Measurements from ENCODE around the gene SSC5D. TPM values are rescaled to one million over a fixed set of nuclear protein-coding genes. Genes with fewer than 3 reads are reported as not detected.

Gene SSC5D
- total and polyA plus RNA-seq, 9 of the 15 experiments (the other 6 are each of a cell fraction or from before 2014, with no cell fraction given): 0.04 to 0.71 (median 0.14) TPM; not detected in 2

DNA sequence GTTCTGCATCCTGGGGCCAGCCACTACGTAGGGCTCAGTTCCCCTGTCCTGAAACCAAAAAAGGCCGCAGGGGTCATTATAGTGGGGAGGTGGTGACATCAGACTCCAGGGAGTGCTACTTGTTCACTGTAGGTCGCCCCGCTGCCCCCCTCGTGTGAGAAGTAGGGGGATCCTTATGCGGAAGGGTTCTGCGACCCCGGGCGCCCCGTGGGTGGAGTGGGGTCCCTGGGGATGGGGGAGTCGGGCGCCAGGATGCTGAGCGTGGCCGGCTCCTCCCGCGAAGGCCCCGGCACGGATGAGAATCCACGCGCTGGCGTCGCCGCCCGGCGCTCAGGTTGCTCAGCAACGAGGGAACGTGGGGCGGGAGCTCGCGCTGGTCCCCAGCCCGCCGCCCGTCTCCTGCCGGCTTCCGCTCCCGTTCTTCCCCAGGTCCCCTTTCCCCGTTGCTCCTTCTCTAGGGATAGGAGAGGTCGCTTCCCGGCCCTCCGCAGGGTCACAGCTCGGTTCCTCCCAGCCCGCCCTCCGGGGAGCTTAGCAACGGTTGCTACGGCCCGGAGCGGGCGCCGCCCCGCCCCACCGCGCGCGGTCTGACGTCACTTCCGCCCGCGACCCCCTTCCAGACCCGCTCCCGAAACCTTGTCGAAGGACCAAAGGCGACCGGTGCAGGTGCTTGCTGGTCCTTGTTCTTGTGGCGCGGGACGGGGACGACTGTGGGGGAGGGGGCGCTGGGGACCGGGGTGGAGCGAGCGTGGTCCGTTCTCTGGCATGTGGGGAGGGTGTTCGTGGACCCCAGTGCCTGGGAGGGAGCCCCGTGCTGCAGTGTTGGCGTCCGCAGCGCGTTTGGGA lies 3.4 kb upstream of the SSC5D start, which contains the start of gene NAT14 (continued):
- TF ChIP-seq POLR2B (IDR thresholded peaks at IDR 0.05; ENCODE audit: low read depth, partially characterized antibody) (peak; percentile 50), MYNN (IDR thresholded peaks at IDR 0.05) (peak; percentile 80), MYNN (CRISPR knock-in tag; IDR thresholded peaks at IDR 0.05) (0 out of 2 replicates have a peak, but pooled peaks have one; percentile 73), TBP (optimal IDR thresholded peaks at IDR 0.05; ENCODE audit: low read depth, low read length) (peak; percentile 21), CXXC5 (CRISPR knock-in tag; IDR thresholded peaks at IDR 0.05) (peak; percentile 73), ZNF445 (CRISPR knock-in tag; IDR thresholded peaks at IDR 0.05; ENCODE audit: low read depth) (no peak), FIP1L1 (IDR thresholded peaks at IDR 0.05; ENCODE audit: low read depth, low read length, poor library complexity, severe bottlenecking) (peak; percentile 64), YBX1 (IDR thresholded peaks at IDR 0.05) (no peak), MAZ (CRISPR knock-in tag; conservative IDR thresholded peaks at IDR 0.05 in 1 of 2, IDR thresholded peaks at IDR 0.05 in 1 of 2) (peak; percentile 81 to 83), ZNF75A (CRISPR knock-in tag; IDR thresholded peaks at IDR 0.05) (no peak), CTBP1 (IDR thresholded peaks at IDR 0.05; ENCODE audit: borderline replicate concordance) (0 out of 2 replicates have a peak, but pooled peaks have one; percentile 7), ETS2 (tag; IDR thresholded peaks at IDR 0.05; ENCODE audit: borderline replicate concordance, poor library complexity, severe bottlenecking) (no peak)
- TF ChIP-seq, protein P1, sequence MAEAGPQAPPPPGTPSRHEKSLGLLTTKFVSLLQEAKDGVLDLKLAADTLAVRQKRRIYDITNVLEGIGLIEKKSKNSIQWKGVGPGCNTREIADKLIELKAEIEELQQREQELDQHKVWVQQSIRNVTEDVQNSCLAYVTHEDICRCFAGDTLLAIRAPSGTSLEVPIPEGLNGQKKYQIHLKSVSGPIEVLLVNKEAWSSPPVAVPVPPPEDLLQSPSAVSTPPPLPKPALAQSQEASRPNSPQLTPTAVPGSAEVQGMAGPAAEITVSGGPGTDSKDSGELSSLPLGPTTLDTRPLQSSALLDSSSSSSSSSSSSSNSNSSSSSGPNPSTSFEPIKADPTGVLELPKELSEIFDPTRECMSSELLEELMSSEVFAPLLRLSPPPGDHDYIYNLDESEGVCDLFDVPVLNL (CRISPR knock-in tag; IDR thresholded peaks at IDR 0.05; ENCODE audit: low read depth): peak; percentile 54; the same call in 1 of the 2 replicates
- TF ChIP-seq, protein P2, sequence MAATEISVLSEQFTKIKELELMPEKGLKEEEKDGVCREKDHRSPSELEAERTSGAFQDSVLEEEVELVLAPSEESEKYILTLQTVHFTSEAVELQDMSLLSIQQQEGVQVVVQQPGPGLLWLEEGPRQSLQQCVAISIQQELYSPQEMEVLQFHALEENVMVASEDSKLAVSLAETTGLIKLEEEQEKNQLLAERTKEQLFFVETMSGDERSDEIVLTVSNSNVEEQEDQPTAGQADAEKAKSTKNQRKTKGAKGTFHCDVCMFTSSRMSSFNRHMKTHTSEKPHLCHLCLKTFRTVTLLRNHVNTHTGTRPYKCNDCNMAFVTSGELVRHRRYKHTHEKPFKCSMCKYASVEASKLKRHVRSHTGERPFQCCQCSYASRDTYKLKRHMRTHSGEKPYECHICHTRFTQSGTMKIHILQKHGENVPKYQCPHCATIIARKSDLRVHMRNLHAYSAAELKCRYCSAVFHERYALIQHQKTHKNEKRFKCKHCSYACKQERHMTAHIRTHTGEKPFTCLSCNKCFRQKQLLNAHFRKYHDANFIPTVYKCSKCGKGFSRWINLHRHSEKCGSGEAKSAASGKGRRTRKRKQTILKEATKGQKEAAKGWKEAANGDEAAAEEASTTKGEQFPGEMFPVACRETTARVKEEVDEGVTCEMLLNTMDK (IDR thresholded peaks at IDR 0.05; ENCODE audit: borderline replicate concordance, insufficient read depth, low read depth, low read length, poor library complexity, severe bottlenecking): no peak
- TF ChIP-seq, protein P3, sequence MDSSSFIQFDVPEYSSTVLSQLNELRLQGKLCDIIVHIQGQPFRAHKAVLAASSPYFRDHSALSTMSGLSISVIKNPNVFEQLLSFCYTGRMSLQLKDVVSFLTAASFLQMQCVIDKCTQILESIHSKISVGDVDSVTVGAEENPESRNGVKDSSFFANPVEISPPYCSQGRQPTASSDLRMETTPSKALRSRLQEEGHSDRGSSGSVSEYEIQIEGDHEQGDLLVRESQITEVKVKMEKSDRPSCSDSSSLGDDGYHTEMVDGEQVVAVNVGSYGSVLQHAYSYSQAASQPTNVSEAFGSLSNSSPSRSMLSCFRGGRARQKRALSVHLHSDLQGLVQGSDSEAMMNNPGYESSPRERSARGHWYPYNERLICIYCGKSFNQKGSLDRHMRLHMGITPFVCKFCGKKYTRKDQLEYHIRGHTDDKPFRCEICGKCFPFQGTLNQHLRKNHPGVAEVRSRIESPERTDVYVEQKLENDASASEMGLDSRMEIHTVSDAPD (CRISPR knock-in tag; IDR thresholded peaks at IDR 0.05): no peak
- TF ChIP-seq, protein P4, sequence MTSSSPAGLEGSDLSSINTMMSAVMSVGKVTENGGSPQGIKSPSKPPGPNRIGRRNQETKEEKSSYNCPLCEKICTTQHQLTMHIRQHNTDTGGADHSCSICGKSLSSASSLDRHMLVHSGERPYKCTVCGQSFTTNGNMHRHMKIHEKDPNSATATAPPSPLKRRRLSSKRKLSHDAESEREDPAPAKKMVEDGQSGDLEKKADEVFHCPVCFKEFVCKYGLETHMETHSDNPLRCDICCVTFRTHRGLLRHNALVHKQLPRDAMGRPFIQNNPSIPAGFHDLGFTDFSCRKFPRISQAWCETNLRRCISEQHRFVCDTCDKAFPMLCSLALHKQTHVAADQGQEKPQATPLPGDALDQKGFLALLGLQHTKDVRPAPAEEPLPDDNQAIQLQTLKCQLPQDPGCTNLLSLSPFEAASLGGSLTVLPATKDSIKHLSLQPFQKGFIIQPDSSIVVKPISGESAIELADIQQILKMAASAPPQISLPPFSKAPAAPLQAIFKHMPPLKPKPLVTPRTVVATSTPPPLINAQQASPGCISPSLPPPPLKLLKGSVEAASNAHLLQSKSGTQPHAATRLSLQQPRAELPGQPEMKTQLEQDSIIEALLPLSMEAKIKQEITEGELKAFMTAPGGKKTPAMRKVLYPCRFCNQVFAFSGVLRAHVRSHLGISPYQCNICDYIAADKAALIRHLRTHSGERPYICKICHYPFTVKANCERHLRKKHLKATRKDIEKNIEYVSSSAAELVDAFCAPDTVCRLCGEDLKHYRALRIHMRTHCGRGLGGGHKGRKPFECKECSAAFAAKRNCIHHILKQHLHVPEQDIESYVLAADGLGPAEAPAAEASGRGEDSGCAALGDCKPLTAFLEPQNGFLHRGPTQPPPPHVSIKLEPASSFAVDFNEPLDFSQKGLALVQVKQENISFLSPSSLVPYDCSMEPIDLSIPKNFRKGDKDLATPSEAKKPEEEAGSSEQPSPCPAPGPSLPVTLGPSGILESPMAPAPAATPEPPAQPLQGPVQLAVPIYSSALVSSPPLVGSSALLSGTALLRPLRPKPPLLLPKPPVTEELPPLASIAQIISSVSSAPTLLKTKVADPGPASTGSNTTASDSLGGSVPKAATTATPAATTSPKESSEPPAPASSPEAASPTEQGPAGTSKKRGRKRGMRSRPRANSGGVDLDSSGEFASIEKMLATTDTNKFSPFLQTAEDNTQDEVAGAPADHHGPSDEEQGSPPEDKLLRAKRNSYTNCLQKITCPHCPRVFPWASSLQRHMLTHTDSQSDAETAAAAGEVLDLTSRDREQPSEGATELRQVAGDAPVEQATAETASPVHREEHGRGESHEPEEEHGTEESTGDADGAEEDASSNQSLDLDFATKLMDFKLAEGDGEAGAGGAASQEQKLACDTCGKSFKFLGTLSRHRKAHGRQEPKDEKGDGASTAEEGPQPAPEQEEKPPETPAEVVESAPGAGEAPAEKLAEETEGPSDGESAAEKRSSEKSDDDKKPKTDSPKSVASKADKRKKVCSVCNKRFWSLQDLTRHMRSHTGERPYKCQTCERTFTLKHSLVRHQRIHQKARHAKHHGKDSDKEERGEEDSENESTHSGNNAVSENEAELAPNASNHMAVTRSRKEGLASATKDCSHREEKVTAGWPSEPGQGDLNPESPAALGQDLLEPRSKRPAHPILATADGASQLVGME (CRISPR knock-in tag; IDR thresholded peaks at IDR 0.05): 0 out of 2 replicates have a peak, but pooled peaks have one; percentile 41
